Measurements from ENCODE around the gene TULP3. TPM values are rescaled to one million over a fixed set of nuclear protein-coding genes. Genes with fewer than 3 reads are reported as not detected.

TULP3 gene
- total RNA-seq, 1 donor from 2014 or later = 30.2 TPM

GRCh38 chr12:2891240-2892053 lies 756 bp downstream of the TULP3 start:
- DNase-seq (ENCODE audit: low read depth, low spot score) = peak; percentile 46
- peaks cover 55% of the 10 kb centered on the region for H3K4me1 Mint-ChIP-seq

GRCh38 chr12:2892246-2892645 lies 1.6 kb downstream of the TULP3 start:
- no peaks in the 10 kb centered on the region for H3K27me3 Mint-ChIP-seq (ENCODE audit: low read depth)
- H3K4me1 Mint-ChIP-seq = peaks cover 56% of the 10 kb centered on the region
- no peak for DNase-seq (ENCODE audit: low read depth, low spot score)
- H3K36me3 Mint-ChIP-seq (ENCODE audit: low read depth) = peaks cover 11% of the 10 kb centered on the region
- H3K27ac Mint-ChIP-seq (ENCODE audit: unreplicated experiment) = no peak overlapping the region
- H3K9me3 Mint-ChIP-seq = no peaks in the 10 kb centered on the region
- peak overlapping the region; percentile 94 for H3K4me3 Mint-ChIP-seq
- TF ChIP-seq, protein P1, sequence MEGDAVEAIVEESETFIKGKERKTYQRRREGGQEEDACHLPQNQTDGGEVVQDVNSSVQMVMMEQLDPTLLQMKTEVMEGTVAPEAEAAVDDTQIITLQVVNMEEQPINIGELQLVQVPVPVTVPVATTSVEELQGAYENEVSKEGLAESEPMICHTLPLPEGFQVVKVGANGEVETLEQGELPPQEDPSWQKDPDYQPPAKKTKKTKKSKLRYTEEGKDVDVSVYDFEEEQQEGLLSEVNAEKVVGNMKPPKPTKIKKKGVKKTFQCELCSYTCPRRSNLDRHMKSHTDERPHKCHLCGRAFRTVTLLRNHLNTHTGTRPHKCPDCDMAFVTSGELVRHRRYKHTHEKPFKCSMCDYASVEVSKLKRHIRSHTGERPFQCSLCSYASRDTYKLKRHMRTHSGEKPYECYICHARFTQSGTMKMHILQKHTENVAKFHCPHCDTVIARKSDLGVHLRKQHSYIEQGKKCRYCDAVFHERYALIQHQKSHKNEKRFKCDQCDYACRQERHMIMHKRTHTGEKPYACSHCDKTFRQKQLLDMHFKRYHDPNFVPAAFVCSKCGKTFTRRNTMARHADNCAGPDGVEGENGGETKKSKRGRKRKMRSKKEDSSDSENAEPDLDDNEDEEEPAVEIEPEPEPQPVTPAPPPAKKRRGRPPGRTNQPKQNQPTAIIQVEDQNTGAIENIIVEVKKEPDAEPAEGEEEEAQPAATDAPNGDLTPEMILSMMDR (conservative IDR thresholded peaks at IDR 0.05) = no peak

More at GRCh38 chr12:2891240-2892053, 756 bp downstream of the TULP3 start:
- Mint-ChIP-seq H3K36me3 (ENCODE audit: low read depth) (peaks cover 11% of the 10 kb centered on the region), H3K27me3 (ENCODE audit: low read depth) (no peaks in the 10 kb centered on the region), H3K9me3 (no peaks in the 10 kb centered on the region), H3K27ac (ENCODE audit: unreplicated experiment) (peak overlapping the region; percentile 84), H3K4me3 (peak overlapping the region; percentile 94)
- TF ChIP-seq, protein P1 (conservative IDR thresholded peaks at IDR 0.05) = no peak

DNA sequence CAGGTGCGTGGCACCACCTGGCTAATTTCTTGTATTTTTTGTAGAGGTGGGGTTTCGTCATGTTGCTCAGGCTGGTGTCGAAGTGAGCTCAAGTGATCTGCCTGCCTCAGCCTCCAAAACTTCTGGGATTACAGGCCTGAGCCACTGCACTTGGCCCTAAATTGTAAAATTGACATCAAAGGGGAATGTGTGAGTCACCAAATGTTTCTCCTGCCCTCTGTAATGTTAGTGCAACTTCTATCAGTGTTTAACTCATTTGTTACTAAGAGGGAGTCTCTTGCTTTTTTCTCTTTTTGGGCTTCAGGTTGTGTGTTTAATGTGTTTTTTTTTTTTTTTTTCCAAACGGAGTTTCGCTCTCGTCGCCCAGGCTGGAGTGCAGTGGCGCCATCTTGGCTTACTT lies 2.3 kb downstream of the TULP3 start:
- Mint-ChIP-seq H3K27ac (ENCODE audit: unreplicated experiment) (peak overlapping the region; percentile 57), H3K4me1 (peaks cover 56% of the 10 kb centered on the region), H3K36me3 (ENCODE audit: low read depth) (peaks cover 8% of the 10 kb centered on the region), H3K4me3 (peak overlapping the region; percentile 81), H3K27me3 (ENCODE audit: low read depth) (no peaks in the 10 kb centered on the region), H3K9me3 (no peaks in the 10 kb centered on the region)
- TF ChIP-seq, protein P1 (conservative IDR thresholded peaks at IDR 0.05) = no peak
- no peak for DNase-seq (ENCODE audit: low read depth, low spot score)

GRCh38 chr12:2895051-2895451 lies 4.4 kb downstream of the TULP3 start:
- no peaks in the 10 kb centered on the region for H3K9me3 Mint-ChIP-seq
- no peak overlapping the region for H3K27ac Mint-ChIP-seq (ENCODE audit: unreplicated experiment)
- TF ChIP-seq, protein P1 (conservative IDR thresholded peaks at IDR 0.05) = no peak
- H3K27me3 Mint-ChIP-seq (ENCODE audit: low read depth) = no peaks in the 10 kb centered on the region
- H3K4me1 Mint-ChIP-seq = peaks cover 43% of the 10 kb centered on the region
- DNase-seq (ENCODE audit: low read depth, low spot score) = no peak
- H3K4me3 Mint-ChIP-seq = peak overlapping the region; percentile 73
- no peaks in the 10 kb centered on the region for H3K36me3 Mint-ChIP-seq (ENCODE audit: low read depth)

DNA sequence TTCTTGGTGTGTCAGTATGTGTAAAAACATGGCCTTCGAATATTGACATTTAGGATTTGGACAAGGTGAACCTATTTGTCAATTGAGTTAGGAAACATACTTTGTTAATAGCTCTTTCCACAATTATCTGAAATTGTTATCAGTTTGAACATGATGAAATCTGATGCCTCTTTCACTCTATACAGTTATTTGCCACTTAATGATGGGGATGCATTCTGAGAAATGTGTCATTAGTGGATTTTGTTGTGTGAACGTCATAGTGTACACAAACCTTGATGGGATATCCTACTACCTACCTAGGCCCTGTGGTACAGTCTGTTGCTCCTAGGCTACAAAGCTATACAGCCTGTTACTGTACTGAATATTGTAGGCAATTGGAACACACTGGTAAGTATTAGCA lies 4.8 kb downstream of the TULP3 start:
- H3K36me3 Mint-ChIP-seq (ENCODE audit: low read depth) = no peaks in the 10 kb centered on the region
- H3K27ac Mint-ChIP-seq (ENCODE audit: unreplicated experiment) = no peak overlapping the region
- H3K4me3 Mint-ChIP-seq = peak overlapping the region; percentile 73
- no peaks in the 10 kb centered on the region for H3K27me3 Mint-ChIP-seq (ENCODE audit: low read depth)
- DNase-seq (ENCODE audit: low read depth, low spot score) = no peak
- peaks cover 41% of the 10 kb centered on the region for H3K4me1 Mint-ChIP-seq
- H3K9me3 Mint-ChIP-seq = no peaks in the 10 kb centered on the region
- TF ChIP-seq, protein P1 (conservative IDR thresholded peaks at IDR 0.05) = no peak
